NCI-H2171 (cell line): ENCODE results near the gene FOXL1.
"Not testable (repeated sequence)": the region's sequence is repeated elsewhere in the genome, so short reads cannot be mapped to it uniquely, and the experiment has no call there.

ENCODE experiments used
- DNase-seq: peaks from one replicate; lab custom pipeline; 2025; lab: John Stamatoyannopoulos, UW

Gene FOXL1

DNA sequence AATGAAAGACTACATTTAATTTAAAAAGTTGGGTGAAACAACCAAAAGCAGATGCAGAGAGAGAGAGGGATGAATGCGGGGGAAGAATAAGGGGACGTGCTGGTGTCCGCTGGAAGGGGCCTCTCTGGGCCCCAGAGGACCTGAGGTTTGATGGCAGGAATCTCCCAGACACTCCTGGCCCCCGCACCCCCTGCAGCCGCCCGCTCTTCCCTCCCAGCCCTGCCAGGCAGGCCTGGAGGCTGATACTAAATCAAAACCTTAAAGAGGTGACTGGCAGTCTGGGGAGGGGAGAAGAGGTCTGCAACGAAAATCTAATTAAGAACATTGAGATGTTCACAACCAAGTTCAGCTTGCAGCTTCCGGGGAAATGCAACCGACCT, 2.4 kb downstream of the FOXL1 start:
- no peak for DNase-seq

DNA sequence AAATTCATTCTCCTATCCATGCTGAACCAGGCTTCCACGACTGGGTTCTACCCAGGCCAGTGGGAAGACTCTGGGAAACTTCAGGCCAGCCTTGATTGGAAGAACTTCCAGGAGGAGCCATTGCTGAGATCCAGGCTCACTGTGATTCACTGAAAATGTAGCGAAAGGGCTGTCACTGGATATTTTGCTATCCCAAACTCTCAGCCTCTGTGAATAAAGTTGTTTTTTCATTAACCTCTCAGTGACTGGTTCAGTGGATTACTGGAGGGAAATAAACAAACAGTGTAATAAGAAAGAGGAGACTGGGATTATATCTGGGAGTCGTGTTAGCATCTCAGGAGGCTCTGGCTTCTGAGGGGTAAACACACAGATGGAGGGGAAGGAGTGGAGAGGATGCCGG, 3.1 kb downstream of the FOXL1 start:
- no peak for DNase-seq

DNA sequence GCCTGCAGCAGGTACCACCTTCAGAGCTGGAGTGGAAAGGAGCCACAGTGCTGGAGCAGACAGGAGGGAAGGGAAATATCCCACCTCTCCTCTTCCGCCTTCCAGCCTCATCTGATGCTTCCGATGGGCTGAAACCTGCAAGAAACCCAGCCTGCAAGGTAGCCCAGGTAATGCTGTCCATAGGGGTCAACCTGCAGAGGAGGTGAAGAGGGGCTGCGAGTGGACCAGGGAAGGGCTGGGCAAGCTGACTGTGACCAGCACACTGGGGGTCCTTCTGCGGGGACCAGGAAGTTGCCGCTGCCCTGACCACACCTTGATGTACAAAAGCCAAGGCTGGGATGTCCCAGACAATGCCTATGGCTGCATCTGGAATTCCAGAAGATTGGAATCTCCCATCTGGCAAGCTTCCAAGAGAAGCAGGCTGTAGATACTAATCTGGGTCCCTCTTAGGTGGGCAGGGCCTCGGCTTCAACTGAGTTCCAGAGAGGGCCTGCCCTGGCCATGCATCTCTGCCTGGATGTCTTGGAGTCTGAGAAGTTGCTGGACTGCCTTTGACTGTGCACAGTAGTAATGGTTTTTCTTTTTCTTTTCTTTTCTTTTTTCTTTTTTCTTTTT, 5.8 kb downstream of the FOXL1 start:
- no peak for DNase-seq

DNA sequence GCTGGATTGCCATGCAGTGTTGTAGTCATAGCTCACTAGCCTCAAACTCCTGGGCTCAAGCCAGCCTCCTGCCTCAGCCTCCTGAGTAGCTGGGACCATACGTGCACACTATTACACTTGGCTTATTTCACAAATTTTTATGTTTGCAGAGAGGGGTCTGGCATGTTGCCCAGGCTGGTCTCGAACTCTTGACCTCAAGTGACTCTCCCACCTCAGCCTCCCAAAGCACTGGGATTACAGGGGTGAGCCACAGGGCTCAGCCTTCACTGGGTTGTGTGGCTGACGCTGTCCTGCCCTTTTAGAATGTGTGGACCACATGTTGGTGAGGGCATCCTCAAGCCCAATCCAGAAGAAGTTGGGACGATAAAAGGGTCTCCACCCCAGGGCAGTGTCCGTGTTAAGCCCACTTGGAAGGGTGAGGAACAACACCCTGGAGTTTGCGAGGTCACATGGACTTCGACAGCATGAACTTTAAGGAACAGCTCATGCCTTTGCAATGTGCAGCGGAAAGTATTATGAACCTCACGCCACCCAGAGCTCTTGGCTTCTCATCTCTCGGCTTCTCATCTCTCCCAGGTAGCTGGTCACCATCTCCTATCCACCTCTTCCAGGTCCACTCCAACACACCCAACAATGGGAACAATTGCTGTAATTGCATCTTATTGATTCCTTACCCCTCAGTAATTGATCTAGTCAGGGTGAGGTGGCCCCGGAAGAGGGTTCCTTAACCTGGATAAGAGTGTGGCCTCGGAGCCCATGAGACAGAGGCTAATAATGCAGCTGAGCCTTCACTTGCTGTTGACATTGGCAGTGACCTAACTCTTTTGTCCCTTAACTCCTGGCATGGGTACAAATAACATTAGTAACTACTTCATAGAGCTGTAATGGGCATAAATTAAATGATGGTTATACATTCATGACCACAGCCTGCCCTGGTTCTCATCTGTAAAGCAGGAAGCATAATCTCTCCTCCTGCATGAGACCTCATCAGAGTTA, 6.7 kb downstream of the FOXL1 start:
- DNase-seq = no peak

DNA sequence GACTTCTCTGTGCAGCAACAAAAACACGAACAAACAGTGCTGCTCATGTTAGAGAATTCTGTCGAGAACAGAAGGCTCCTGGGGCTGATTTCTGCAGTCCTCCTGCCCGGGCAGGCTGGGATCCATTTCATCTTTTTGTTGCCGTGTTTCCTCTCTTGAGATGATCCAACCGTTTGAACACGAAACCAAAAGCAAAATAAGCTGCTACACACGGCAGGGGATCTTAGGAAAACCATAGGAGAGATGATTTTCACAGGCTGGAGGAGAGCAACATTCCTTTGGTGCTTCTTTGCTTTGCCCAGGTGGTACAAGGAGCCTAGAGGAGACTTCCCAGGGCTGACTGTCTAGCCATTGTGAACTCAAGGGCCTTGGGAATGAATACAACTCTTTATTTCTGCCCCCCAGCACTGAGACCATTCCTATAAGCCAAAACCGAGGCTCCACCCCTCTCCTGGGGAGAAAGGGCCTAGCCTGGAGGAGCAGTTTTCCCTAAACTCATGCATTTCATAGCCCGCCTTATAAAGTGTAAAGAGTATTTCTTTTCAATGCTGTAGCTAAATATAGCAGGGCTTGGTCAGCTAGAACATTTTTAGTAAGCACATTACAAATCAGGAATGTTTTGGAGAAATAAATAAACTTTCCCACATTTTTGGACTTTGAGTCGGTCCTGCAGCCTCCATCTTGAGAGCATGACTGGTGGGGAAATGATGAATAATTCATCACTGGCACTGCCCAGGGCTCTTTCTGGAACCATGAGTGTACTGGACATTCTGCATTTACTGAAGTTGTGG, 7.7 kb downstream of the FOXL1 start:
- no peak for DNase-seq

DNA sequence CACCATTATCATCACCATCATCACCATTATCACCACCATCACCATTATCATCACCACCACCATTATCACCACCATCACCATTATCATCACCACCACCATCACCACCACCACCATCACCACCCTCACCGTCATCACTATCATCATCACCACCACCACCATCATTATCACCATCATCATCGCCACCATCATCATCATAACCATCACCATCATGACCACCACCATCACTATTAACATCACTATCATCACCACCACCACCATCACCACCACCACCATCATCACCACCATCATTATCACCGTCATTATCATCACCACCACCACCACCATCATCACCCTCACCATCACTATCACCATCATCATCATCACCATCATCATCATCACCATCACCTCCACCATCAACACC, 9.1 kb downstream of the FOXL1 start:
- DNase-seq = no peak

DNA sequence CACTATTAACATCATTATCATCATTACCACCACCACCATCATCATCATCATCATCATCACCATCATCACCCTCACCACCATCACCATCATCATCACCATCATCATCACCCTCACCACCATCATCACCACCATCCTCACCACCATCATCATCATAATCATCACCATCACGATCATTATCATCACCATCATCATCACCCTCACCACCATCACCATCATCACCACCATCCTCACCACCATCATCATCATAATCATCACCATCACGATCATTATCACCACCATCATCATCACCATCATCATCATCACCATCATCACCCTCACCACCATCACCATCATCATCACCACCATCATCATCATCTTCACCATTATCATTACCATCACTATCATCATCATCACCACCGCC, 9.6 kb downstream of the FOXL1 start:
- DNase-seq = not testable (repeated sequence)

DNA sequence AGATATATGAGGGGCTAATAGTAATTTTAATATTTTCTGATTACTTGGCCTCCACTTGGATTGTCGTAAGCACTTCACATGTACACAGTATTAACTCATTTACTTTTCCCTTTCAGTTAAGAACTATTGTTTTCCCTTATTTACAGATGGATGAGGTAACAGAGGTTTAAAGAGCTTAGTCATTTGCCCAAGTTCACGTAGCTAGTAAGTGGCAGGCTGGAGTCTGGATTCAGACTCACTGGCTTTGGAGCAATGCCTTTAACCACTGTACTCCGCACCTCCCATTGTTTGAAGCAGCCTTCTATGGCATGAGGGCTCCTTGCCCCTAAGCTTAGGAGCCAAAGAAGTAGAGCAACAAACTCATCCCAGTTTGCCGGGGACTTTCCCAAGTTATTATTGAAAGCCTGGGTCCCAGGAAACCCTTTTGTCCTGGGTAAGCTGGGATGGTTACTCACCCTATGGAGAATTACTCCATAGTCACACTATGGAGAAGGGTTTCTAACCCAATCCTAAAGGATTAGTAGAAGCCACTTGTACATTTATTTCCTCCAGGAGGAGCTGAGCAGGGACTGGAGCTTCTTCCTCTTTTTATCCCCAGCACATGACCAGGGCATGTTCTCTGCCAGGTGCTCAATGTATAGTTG, 12.3 kb downstream of the FOXL1 start:
- DNase-seq = no peak

DNA sequence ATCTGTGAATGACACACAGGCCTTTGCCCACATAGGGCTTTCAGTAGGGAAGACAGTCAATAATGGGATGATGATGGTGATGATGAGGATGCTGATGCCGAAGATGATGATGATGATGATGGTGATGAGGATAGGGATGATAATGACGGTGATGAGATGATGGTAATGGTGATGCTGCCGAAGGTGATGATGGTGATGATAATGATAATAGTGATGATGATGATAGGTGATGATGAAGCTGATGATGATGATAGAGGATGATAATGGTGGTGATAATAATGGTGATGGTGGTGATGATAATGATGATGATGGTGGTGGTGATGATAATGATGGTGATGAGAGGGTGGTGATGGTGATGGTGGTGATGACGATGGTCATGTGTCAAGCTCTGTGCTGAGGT, 12.9 kb downstream of the FOXL1 start:
- no peak for DNase-seq

DNA sequence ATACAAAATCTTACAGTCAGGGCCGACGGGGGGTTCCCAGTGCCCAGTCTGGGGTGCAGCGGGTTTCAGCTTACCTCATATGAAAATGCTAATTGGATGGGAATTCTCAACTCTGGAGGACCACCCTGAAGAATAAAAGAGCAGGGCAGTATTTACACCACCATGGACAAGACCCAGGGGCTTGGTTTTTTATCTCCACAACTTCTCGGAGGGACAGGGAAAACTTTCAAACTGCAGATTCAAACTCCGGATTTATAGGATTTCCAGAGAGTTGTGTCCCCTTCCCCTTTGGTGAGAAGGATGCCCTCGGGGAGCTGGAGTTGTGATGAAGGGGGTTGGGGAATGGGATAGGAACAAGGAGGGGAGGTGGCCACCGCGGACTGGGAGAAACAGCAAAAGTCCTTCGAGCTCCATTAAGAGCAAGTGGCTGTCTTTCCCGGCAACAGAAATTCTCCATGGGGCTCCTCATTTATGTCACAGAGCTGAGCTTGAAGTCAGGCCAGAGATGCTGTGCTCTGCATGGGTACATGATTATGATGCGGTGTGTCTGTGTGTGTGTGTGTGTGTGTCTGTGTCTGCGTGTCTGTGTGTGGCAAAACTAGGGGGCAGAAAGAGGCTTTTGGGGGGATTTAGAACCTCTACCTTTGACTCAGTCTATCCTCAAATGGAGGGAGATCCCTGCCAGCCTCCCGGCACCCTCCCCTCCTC, 15.7 kb downstream of the FOXL1 start:
- no peak for DNase-seq

DNA sequence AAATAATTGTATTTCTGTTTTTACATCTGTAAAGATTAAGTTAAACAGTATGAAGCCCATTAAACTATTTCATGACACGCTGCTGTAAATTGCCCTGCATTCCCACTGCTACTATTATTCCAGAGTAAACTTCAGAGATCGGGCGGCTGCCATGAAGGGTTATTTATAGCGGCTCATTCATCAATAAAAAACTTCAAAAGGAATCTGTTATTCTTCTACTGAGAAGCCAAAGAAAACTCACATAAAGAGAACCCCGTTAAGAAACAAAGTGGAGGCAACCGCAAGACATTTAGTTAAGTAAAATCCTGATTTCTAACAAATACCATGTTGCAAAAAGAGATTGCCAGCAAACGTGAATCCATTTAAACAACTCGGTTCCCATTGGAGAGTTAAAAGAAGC, 16.4 kb downstream of the FOXL1 start:
- no peak for DNase-seq

DNA sequence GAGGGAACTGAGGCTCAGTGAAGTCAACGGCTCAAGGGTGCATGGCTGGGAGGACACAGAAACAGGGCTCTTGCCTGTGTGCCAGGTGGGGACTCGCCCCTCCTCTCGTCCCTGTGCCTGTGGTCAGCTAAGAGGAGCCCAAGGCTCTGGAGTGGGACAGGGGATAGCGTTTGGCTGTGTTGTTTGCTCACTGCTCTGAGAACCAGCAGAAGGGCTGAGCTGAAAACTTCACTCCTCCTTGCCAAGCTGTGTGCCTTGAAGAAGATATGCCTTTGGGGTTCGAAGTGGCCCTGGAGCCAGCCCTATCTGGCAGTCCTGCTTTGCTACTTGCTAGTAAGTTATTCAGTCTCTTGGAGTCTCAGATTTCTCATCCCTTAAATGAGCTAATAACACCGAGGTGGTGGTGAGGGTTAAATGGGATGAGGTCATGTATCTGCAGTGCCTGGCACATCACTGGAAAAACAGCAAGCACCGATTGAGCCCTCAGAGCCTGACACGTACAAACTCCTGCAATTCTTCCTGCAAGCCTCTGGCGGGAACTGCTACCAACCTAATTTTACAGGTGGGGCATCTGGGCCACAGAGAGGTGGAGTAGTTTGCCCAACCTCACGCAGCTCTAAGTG, 17.7 kb downstream of the FOXL1 start:
- no peak for DNase-seq

DNA sequence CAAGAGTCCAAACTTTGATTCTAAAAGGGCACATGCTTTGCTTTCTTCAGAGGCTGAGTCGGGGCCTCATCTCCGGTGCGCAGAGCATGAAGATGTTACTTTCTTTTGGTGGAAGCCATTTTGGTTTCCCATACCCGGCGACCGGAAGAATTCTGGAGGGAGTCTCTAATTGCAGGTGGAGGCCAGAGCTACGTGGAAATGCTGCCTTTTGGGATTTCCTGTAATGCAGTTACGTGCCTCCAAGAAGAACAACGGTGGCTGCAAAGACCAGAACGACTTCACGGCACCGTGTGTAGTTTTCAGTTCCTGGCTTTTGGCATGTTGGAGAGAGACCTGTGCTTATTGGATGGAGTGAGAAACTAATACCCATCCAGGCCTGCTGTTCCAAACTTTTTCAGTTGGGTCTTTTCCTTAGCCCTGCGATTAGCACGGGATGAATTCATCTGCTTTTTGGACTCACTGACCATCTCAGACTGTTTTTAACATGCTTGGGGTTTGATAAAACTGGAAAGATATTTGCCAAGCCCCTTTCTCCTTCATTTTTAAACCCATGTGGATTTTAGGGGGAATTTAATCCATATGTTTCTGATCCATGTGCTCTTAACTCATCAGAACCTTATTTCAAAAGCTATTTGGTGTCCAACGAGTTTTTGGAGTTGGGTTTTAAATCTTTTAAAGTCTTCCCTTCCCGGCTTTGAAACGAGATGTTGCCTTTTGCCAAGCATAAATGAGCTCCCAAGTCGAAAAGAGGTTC, 19.0 kb downstream of the FOXL1 start:
- no peak for DNase-seq

DNA sequence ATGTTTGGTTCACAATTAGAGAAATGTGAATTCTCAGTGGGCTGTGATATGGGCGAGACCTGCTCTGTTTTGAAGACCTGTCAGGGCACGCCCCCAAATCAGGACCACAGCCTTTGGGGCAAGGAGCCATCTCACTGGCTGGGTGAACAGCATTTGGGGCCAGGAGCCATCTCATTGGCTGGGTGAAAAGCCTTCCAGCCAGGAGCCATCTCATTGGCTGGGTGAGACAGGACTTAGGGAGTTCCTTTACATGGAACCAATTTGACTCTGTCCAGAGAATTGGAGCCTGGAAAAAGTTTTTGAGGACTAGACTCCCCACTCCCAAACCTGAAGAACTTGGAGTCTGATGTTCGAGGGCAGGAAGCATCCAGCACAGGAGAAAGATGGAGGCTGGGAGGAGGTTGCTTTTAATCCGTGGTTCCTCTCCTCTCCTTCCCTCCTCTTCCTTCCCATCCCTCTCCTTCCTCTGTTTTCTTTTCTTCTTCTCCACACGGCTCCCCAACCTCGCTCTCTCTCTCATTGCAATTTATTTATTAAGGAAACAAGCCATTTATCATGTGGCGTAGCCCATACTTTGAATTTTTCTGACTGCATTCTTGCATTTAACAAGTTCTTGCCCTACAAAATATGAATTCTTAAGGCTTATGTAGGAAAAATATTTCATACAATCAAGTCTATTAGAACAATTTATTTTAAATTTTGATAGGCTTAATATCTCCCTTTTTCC, 19.7 kb downstream of the FOXL1 start:
- no peak for DNase-seq

DNA sequence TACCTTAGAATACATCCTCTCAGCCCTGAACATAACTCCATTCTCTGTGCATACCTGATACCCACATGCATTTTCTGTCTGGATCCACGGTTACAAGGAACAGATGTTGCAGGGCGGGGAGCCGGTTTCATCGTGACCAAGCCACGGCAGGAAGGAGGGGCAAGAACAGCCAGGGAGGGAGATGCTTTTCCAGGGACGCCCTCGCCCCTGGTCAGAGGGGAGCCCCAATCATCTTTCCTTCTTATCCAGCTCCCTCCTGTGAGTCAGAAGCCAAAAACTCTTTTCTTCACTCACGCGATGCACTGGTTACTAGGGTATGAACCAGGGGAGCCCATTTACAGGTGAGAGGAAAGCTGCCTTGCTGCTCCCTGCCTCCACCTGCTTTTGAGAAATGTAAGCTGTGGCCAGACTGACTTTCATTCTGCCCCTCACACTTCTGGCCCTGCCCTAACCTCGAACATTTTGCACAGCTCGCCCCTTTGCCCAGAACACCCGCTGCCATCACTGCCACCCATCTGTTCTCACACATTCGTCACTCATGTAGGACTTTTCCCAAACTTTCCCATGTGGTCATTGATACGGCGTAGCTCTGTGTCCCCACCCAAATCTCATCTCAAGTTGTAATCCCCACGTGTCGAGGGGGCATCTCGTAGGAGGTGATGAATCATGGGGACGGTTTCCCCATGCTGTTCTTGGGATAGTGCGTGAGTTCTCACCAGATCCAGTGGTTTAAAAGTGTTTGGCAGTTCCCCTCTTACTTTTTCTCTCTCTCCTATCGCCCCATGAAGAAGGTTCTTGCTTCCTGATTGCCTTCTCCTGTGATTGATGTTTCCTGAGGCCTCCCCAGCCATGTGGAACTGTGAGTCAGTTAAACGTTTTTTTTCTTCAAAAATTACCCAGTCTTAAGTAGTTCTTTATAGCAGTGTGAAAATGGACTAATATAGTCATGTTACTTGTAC, 20.5 kb downstream of the FOXL1 start:
- DNase-seq = peak; percentile 52

DNA sequence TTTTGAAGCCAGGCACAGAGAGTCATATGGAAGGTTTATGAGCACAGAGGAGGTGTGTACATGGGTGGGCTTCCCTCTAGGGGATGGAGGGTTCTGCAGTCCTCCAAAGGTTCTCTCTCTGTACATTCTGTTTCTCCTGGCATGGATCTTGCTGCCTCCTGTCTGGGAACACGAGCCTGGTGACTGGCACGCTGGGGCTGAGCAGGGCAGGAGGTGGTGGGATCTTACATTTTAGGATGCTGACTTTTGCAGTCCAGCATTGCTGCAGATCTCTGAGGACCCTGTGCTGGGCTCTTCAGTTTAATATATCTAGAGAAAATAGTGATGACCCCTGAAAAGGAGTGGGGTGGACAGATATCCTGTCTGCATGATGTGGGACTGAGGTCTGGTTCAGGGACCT, 23.0 kb downstream of the FOXL1 start:
- no peak for DNase-seq

DNA sequence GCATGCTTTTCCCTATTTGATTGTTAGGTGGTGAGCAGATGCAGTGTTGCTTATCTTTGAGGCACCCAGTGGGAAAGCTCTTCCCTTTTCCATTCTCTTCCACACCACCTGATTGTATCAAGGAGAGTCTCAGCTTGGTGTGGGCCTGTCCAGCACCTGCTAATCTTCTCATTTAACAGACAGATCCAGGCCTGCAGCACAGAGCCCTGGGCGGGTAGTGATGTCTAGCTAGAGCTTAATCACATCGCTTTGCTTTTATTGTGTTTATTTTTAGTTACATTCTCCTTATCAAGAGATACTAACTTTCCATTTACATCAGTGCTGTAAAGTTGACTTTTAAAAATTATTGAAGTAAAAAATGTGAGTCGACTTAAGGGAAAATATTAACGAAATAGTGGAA, 24.2 kb downstream of the FOXL1 start:
- no peak for DNase-seq

DNA sequence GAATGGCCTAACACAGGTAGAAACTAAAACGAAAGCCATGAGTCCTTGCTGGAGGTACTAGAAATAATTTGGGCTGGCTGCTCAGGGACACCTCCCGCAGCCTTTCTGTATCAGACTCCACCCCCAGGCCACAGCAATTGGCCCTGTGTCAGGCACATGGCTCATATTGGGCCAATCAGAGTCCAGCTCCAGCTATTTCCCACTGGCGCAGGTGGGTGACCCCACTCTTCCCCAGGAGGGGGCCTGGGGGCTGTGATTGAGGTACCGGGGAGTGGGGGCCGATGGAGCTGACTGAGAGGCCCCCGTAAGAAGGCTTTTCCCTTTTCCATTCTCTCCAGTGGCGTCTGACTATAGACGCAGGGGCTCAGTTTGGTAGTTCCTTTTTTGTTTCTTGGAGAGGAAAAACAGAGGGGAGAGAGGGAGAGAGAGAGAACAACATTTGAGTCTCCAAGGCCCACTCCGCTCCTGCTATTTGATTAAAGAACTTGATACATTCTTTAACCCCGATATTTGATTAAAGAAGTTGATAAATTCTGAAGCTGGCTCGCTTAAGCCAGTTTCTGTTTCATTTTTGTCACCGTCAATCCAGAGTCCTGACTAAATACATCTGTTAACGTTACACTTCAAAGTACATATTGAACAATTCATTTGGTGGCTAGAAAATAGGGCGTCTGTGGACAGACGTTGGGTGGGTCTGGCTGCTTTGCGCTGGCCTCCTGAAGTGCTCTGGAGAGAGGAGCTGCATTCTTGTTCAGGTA, 26.3 kb downstream of the FOXL1 start:
- DNase-seq = no peak
